Fibroblast of lung (primary cell): ENCODE data around the gene ATG13.

Experiments used
- CTCF ChIP-seq, 2 donors: IDR thresholded peaks in 1 of 2; conservative IDR thresholded peaks in 1 of 2; 1 replicate in 1 of 2; 2 replicates in 1 of 2; pipeline ENCODE4 v1.5.1; 2011 to 2012; ENCODE audit warnings: low read length in 2 of 2, control low read depth in 1 of 2, inconsistent platforms in 1 of 2, low read depth in 1 of 2, mild to moderate bottlenecking in 1 of 2
- EZH2 ChIP-seq: IDR thresholded peaks from 2 replicates; pipeline ENCODE4 v1.5.1; 2012; ENCODE audit warnings: low read length, control low read depth, mild to moderate bottlenecking; ENCODE audit errors: missing control alignments

GRCh38 chr11:46662366-46662765 lies 45.0 kb downstream of the ATG13 start:
- no peak for TF ChIP-seq CTCF (conservative IDR thresholded peaks at IDR 0.05 in 1 of 2, IDR thresholded peaks at IDR 0.05 in 1 of 2; ENCODE audit: low read depth in 1 of 2, low read length in 2 of 2)
- no peak for TF ChIP-seq EZH2
